A673 (cell line): ENCODE results near the gene THSD4.

Experiments
- CTCF ChIP-seq: fragments of 300-800, 200-600 bp; sonication (generic); conservative IDR thresholded peaks from 2 replicates; pipeline ENCODE4 v1.5.1; 2017; ENCODE audit warnings: low read depth, mild to moderate bottlenecking, antibody characterized with exemption, low read length, moderate library complexity, mixed read lengths
- EZH2 ChIP-seq: fragments of 200-600 bp; sonication (generic); IDR thresholded peaks from 2 replicates; pipeline ENCODE4 v1.6.1; 2017; ENCODE audit warnings: borderline replicate concordance, low read depth, mild to moderate bottlenecking, mixed read lengths, antibody characterized with exemption, low read length; ENCODE audit not compliant: poor library complexity, severe bottlenecking

DNA sequence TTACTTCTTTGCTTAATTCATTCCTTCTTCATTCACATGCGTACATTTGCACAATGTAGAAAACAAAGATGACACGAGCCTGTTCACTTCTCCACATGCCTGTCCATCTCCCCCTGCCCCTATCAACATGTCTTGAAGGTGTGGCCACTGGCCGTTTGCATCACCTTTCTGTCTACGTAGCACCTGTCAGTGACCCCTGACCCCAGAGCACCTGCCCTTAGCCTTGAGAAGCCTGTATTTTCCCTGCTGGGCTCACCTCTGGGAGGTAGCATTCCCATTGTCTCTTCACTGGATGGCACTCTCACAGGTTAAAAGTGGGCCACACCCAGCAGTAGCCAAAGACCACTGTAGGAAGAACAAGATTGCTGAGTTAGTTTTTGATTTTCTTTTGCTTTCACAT is 234.1 kb downstream of the THSD4 start:
- TF ChIP-seq CTCF, result no peak
- TF ChIP-seq EZH2, result no peak
